GM06990 (cell line): ENCODE measurements around the gene MYEOV.

Source experiments
- DNase-seq: peaks from one replicate; pipeline ENCODE4 v3.0.0-alpha.2; 2011; ENCODE audit not compliant: insufficient read length; ENCODE audit errors: extremely low read depth
- H3K27me3 ChIP-seq: replicated peaks from 2 replicates; pipeline ENCODE4 v1.6.0; 2011; ENCODE audit warnings: low read length; ENCODE audit not compliant: control insufficient read depth, insufficient read depth
- H3K36me3 ChIP-seq: 2 replicates; pipeline ENCODE4 v1.5.1; 2011; ENCODE audit warnings: low read length; ENCODE audit not compliant: control insufficient read depth, insufficient read depth
- H3K4me3 ChIP-seq: replicated peaks from 2 replicates; pipeline ENCODE4 v1.5.1; 2011; ENCODE audit warnings: low read depth, mild to moderate bottlenecking, control low read depth, low read length
- TF ChIP-seq, protein P1 (sequence below): IDR thresholded peaks from 2 replicates; pipeline ENCODE4 v1.5.1; 2011; ENCODE audit warnings: low read length, control low read depth, mild to moderate bottlenecking, inconsistent platforms; ENCODE audit not compliant: insufficient read depth, poor library complexity, severe bottlenecking

MYEOV gene

DNA sequence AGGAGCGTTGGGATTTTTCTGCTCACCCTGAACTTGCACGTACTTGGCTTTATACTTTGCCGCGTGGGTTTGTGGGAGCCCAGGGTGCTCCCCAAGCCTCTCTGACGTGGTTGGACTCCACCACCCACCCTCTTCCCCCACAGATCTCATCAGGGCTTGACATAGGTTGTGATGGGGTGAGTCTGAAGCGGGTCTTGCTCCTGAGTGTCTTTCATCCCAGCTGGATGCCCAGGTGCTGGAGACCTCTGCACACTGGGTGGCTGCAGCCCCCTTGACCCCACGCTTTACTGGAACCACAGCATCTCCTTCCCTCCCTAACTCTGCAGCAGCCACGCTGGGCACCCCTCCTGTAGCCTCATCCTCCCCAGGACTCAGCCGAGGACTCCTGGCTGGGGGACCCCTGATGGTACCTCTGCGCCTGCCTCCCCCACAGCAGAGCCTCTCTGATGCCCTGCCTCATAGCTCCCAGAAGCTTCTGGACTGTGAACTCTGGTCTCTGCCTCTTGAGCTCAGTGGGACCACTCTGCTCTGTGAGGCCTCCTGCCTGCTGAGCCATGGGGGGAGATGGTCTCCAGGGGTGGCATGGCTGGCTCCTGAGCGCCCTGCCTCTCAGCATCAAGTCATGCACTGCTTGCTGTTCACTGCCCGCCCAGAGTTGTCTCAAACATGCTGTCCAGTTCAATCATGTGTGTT, 45.2 kb downstream of the MYEOV start:
- no peak for DNase-seq
- Histone ChIP-seq H3K27me3 (no peaks in the 10 kb centered on the region), H3K4me3 (no peak overlapping the region), H3K36me3 (no peaks in the 10 kb centered on the region)
- TF ChIP-seq, protein P1, sequence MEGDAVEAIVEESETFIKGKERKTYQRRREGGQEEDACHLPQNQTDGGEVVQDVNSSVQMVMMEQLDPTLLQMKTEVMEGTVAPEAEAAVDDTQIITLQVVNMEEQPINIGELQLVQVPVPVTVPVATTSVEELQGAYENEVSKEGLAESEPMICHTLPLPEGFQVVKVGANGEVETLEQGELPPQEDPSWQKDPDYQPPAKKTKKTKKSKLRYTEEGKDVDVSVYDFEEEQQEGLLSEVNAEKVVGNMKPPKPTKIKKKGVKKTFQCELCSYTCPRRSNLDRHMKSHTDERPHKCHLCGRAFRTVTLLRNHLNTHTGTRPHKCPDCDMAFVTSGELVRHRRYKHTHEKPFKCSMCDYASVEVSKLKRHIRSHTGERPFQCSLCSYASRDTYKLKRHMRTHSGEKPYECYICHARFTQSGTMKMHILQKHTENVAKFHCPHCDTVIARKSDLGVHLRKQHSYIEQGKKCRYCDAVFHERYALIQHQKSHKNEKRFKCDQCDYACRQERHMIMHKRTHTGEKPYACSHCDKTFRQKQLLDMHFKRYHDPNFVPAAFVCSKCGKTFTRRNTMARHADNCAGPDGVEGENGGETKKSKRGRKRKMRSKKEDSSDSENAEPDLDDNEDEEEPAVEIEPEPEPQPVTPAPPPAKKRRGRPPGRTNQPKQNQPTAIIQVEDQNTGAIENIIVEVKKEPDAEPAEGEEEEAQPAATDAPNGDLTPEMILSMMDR, result no peak

DNA sequence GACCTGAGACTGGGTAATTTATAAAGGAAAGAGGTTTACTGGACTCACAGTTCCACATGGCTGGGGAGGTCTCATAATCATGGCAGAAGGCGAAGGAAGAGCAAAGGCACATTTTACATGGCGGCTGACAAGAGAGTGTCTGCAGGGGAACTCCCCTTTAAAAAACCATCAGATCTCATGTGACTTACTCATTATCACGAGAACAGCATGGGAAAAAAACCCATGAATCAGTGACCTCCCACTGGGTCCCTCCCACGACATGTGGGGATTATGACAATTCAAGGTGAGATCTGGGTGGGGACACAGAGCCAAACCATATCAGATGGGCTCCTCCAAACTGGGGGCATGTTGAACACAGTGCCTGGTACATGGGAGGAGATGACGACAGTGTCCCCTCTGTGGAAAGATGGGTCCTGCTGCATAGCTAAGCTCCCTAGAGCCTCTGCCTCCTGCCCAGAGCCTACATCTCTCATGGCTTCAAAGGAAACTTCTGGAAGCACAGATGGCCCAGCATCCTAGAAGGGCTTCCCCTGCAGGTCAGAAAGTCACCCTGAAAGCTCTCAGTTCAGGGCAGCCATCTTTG, 46.1 kb downstream of the MYEOV start:
- TF ChIP-seq, protein P1, result no peak
- no peak overlapping the region for H3K4me3 ChIP-seq
- no peak for DNase-seq
- no peaks in the 10 kb centered on the region for H3K27me3 ChIP-seq
- no peaks in the 10 kb centered on the region for H3K36me3 ChIP-seq

DNA sequence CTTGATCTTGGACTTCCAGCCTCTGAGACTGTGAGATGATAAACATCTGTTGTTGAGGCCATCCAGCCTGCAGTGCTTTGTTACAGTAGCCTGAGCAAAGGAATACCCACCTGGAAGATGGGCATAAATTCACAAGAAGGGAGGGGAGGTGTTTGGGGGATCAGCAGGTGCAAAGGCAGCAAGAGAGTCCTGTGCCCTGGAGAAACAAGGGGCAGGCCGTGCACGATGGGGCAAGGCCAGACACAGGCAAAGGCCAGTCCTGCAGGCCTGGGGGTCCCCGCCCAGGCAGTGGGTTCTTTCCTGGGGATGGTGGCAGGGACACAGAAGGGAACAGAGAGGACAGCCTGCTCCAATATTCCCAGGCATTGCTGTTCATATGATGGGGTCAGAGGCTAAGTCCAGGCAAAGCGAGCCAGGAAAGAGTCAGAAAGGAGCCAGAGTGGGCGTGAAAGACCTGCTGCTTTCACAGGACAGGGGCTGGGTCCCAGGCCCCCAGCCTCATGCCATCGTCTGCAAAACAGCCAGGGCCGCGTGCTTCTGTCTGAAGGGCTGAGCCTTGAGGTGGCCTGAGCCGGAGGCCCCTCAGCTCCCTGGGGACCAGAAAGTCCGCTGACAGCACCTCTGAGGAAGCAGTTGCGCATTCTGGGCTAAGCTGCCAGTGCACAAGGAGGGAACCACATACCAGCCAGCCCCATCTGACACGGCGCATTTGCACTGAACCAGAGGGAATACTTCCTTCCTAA, 48.8 kb downstream of the MYEOV start:
- H3K27me3 ChIP-seq, result no peaks in the 10 kb centered on the region
- no peak overlapping the region for H3K4me3 ChIP-seq
- no peaks in the 10 kb centered on the region for H3K36me3 ChIP-seq
- TF ChIP-seq, protein P1, result no peak
- DNase-seq, result no peak

DNA sequence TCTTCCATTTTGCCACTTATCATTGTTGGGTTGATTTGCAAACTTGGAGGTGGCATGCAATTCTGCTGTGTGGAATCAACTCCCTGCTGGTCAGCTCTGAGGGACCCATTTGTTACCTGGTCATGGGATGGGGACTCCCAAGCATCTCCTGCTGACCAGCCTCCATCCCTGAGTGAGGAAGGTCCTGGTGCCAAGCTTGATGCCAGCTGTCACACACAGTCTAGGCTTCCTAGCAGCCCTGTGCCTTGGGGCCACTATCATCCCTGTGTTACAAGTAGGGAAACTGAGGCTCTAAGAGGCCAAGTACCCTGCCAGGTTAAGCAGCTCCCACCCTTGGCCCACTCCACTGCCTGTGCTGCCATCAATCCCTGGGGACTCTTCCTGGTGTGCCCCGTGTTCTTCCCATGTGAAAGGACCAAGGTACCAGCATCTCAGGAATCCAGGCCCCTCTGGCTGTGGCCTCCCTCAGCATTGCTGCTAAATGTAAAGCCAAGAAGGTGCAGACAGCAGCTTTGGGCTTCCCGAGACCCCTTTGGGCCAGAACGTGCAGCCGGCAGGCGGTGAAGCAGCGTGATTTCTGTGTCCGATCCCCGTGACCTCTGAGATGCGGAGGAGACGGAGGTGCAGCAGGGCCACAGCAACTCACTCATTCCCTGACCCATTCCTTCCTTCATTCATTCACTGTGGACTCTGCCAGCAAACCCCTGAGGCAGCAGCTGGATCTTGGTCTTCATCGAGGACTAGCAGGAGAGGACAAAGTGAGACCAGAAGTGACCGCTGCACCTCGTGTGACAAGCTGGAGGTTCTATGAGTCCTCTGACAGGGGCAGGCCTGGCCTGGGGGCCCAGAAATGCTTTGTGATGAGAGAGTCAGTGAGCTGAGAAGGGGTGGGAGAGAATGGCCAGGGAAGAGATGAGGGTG, 49.7 kb downstream of the MYEOV start:
- H3K27me3 ChIP-seq, result no peaks in the 10 kb centered on the region
- no peak overlapping the region for H3K4me3 ChIP-seq
- no peaks in the 10 kb centered on the region for H3K36me3 ChIP-seq
- DNase-seq, result no peak
- TF ChIP-seq, protein P1, result no peak

DNA sequence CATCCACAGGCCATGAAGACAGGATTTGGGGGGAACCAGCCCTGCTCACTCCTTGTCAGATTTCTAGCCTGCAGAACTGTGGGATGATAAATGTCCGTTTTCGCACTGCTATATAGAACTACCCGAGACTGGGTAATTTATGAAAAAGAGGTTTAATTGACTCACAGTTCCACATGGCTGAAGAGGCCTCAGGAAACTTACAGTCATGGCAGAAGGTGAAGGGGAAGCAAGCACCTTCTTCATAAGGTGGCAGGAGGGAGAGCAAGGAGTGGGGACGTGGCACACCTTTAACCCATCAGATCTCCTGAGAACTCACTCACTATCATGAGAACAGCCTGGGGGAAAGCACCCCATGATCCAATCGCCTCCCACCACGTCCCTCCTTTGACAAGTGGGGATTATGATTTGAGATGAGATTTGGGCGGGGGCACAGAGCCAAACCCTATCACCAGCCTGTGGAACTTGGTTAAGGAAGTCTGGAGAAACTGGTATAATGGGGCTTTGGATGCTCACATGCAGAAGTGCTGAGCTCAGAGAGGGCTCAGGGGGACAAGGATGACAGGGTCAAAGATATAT, 50.7 kb downstream of the MYEOV start:
- TF ChIP-seq, protein P1, result no peak
- Histone ChIP-seq H3K36me3 (no peaks in the 10 kb centered on the region), H3K4me3 (no peak overlapping the region), H3K27me3 (no peaks in the 10 kb centered on the region)
- DNase-seq, result no peak
